GM23338 (cell line): ENCODE data around the gene BCR. TPM values are rescaled to one million over a fixed set of nuclear protein-coding genes. Genes with fewer than 3 reads are reported as not detected.
A peak's percentile ranks its signal among the peaks of the same experiment; 100 is the strongest.

ENCODE experiments used
- ATAC-seq: fragments of 200-7000 bp; cut with Tn5 transposase; 3 replicates; pipeline ENCODE4 v1.9.1; 2020
- DNase-seq: peaks from one replicate; pipeline ENCODE4 v3.0.0-alpha.2; 2015; ENCODE audit warnings: low spot score
- H2AFZ ChIP-seq: fragments of 200-600 bp; sonication (generic); 2 replicates; pipeline ENCODE4 v1.8.0; 2016; ENCODE audit warnings: antibody characterized with exemption, mild to moderate bottlenecking, moderate library complexity
- H3F3A ChIP-seq: fragments of 200-600 bp; sonication (generic); replicated peaks from 2 replicates; pipeline ENCODE4 v1.8.0; 2017; ENCODE audit warnings: antibody characterized with exemption, mixed run types, low read depth
- H3K27ac ChIP-seq: fragments of 200-600 bp; sonication (generic); 2 replicates; pipeline ENCODE4 v1.6.1; 2016; ENCODE audit warnings: low read depth
- H3K27me3 ChIP-seq: fragments of 200-600 bp; sonication (generic); 2 replicates; pipeline ENCODE4 v1.8.0; 2016; ENCODE audit warnings: mild to moderate bottlenecking, mixed run types, moderate library complexity; ENCODE audit not compliant: insufficient read depth
- H3K36me3 ChIP-seq: fragments of 200-600 bp; sonication (generic); 2 replicates; pipeline ENCODE4 v1.8.0; 2016; ENCODE audit warnings: mild to moderate bottlenecking; ENCODE audit not compliant: insufficient read depth
- H3K4me1 ChIP-seq: fragments of 200-600 bp; sonication (generic); 2 replicates; pipeline ENCODE4 v1.8.0; 2016; ENCODE audit warnings: mild to moderate bottlenecking, moderate library complexity; ENCODE audit not compliant: insufficient read depth
- H3K4me2 ChIP-seq: fragments of 200-600 bp; sonication (generic); 2 replicates; pipeline ENCODE4 v1.7.1; 2017; ENCODE audit warnings: mixed run types
- H3K4me3 ChIP-seq: fragments of 200-600 bp; sonication (generic); 2 replicates; pipeline ENCODE4 v1.6.1; 2016; ENCODE audit warnings: mixed run types
- H3K79me2 ChIP-seq: fragments of 200-600 bp; sonication (generic); replicated peaks from 2 replicates; pipeline ENCODE4 v1.8.0; 2017; ENCODE audit warnings: mild to moderate bottlenecking; ENCODE audit not compliant: insufficient read depth
- H3K9me2 ChIP-seq: fragments of 200-600 bp; sonication (generic); 2 replicates; pipeline ENCODE4 v1.8.0; 2017; ENCODE audit not compliant: insufficient read depth
- H4K20me1 ChIP-seq: fragments of 200-600 bp; sonication (generic); replicated peaks from 2 replicates; pipeline ENCODE4 v1.8.0; 2017; ENCODE audit warnings: mild to moderate bottlenecking; ENCODE audit not compliant: insufficient read depth
- H3K27ac Mint-ChIP-seq: 2 replicates; pipeline ENCODE4 v1.8.0; 2020; ENCODE audit warnings: inconsistent platforms, mild to moderate bottlenecking, moderate library complexity, mixed read lengths
- H3K27me3 Mint-ChIP-seq: 3 replicates; pipeline ENCODE4 v1.8.0; 2022; ENCODE audit warnings: low read depth, mild to moderate bottlenecking, moderate library complexity, mixed read lengths, inconsistent platforms; ENCODE audit not compliant: insufficient read depth, poor library complexity
- H3K36me3 Mint-ChIP-seq: 3 replicates; pipeline ENCODE4 v1.8.0; 2021; ENCODE audit warnings: low read depth, mild to moderate bottlenecking, inconsistent platforms, moderate library complexity, mixed read lengths
- H3K4me1 Mint-ChIP-seq: 3 replicates; pipeline ENCODE4 v1.8.0; 2020; ENCODE audit warnings: mild to moderate bottlenecking, inconsistent platforms, mixed read lengths
- H3K4me3 Mint-ChIP-seq: 3 replicates; pipeline ENCODE4 v1.8.0; 2021; ENCODE audit warnings: moderate library complexity, mild to moderate bottlenecking, inconsistent platforms, mixed read lengths
- H3K9me3 Mint-ChIP-seq: 3 replicates; pipeline ENCODE4 v1.8.0; 2020; ENCODE audit warnings: moderate library complexity, mild to moderate bottlenecking, inconsistent platforms, mixed read lengths
- CREB1 ChIP-seq: fragments of 250-450 bp; sonication (Bioruptor Pico); IDR thresholded peaks from 2 replicates; pipeline ENCODE4 v1.5.0; 2020; ENCODE audit warnings: low read depth, mild to moderate bottlenecking, moderate library complexity
- ETS1 ChIP-seq: IDR thresholded peaks from 2 replicates; pipeline ENCODE4 v1.6.1; 2016; ENCODE audit warnings: antibody characterized with exemption
- EZH2 ChIP-seq: fragments of 200-600 bp; sonication (generic); IDR thresholded peaks from one replicate; pipeline ENCODE4 v1.8.0; 2017; ENCODE audit warnings: antibody characterized with exemption, mild to moderate bottlenecking, low read depth; ENCODE audit not compliant: unreplicated experiment
- EZH2phosphoT487 ChIP-seq: fragments of 200-600 bp; sonication (generic); IDR thresholded peaks from one replicate; pipeline ENCODE4 v1.8.1; 2018; ENCODE audit warnings: antibody characterized with exemption; ENCODE audit not compliant: unreplicated experiment
- NANOG ChIP-seq: IDR thresholded peaks from 2 replicates; pipeline ENCODE4 v1.6.1; 2016; ENCODE audit warnings: antibody characterized with exemption, borderline replicate concordance
- STAT1 ChIP-seq: IDR thresholded peaks from one replicate; pipeline ENCODE4 v1.6.1; 2016; ENCODE audit warnings: antibody characterized with exemption; ENCODE audit not compliant: unreplicated experiment
- ZNF114 ChIP-seq: fragments of 250-450 bp; sonication (Bioruptor Pico); IDR thresholded peaks from 2 replicates; pipeline ENCODE4 v1.5.0; 2020; ENCODE audit warnings: mild to moderate bottlenecking, moderate library complexity
- ZNF331 ChIP-seq: fragments of 250-450 bp; sonication (Bioruptor Pico); IDR thresholded peaks from 2 replicates; pipeline ENCODE4 v1.5.0; 2020; ENCODE audit warnings: low read depth, mild to moderate bottlenecking, moderate library complexity
- ZNF462 ChIP-seq: fragments of 250-450 bp; sonication (Bioruptor Pico); IDR thresholded peaks from 2 replicates; pipeline ENCODE4 v1.5.0; 2020; ENCODE audit warnings: mild to moderate bottlenecking, moderate library complexity
- polyA plus RNA-seq: library from polyadenylated mRNA; unstranded; fragments of >200 nt; fragmentation: Nextera tagmentation; extraction: Ambion mirVana; gene quantifications from 2 replicates; pipeline ENCODE4 v1.2.1, GENCODE V29; 2016
- total RNA-seq: library from RNA; depleted of rRNA; stranded (reverse); fragments of >200 nt; shearing (Covaris generic); gene quantifications from 2 replicates; pipeline ENCODE4 v1.2.3, GENCODE V29; 2014
- TF ChIP-seq, protein P1 (sequence below): IDR thresholded peaks from one replicate; pipeline ENCODE4 v1.6.1; 2018; ENCODE audit warnings: antibody characterized with exemption; ENCODE audit not compliant: unreplicated experiment

Gene BCR
- total and polyA plus RNA-seq, 2 experiments from 2014 or later: 17.7 to 121 TPM

- Mint-ChIP-seq H3K4me3 (no peak overlapping the region), H3K9me3 (no peaks in the 10 kb centered on the region; the same call in 2 of the 3 replicates), H3K36me3 (peaks cover 47% of the 10 kb centered on the region), H3K4me1 (peaks cover 47% of the 10 kb centered on the region), H3K27me3 (peaks cover 4% of the 10 kb centered on the region), H3K27ac (peak overlapping the region; percentile 80; the same call in 1 of the 2 replicates)
- no peaks in the 10 kb centered on the region for H3K36me3 ChIP-seq
- DNase-seq (no peak), ATAC-seq (no peak)
- H3K9me2 ChIP-seq: no peaks in the 10 kb centered on the region
- H3K27me3 ChIP-seq: no peaks in the 10 kb centered on the region
- no peaks in the 10 kb centered on the region for H3F3A ChIP-seq
- H3K4me1 ChIP-seq: peaks cover 16% of the 10 kb centered on the region
- peaks cover 49% of the 10 kb centered on the region for H3K79me2 ChIP-seq
- no peak for TF ChIP-seq ZNF114 (CRISPR knock-in tag)
- no peak for TF ChIP-seq EZH2
- TF ChIP-seq ETS1: no peak
- no peak for TF ChIP-seq ZNF331 (CRISPR knock-in tag)
- TF ChIP-seq, protein P1, sequence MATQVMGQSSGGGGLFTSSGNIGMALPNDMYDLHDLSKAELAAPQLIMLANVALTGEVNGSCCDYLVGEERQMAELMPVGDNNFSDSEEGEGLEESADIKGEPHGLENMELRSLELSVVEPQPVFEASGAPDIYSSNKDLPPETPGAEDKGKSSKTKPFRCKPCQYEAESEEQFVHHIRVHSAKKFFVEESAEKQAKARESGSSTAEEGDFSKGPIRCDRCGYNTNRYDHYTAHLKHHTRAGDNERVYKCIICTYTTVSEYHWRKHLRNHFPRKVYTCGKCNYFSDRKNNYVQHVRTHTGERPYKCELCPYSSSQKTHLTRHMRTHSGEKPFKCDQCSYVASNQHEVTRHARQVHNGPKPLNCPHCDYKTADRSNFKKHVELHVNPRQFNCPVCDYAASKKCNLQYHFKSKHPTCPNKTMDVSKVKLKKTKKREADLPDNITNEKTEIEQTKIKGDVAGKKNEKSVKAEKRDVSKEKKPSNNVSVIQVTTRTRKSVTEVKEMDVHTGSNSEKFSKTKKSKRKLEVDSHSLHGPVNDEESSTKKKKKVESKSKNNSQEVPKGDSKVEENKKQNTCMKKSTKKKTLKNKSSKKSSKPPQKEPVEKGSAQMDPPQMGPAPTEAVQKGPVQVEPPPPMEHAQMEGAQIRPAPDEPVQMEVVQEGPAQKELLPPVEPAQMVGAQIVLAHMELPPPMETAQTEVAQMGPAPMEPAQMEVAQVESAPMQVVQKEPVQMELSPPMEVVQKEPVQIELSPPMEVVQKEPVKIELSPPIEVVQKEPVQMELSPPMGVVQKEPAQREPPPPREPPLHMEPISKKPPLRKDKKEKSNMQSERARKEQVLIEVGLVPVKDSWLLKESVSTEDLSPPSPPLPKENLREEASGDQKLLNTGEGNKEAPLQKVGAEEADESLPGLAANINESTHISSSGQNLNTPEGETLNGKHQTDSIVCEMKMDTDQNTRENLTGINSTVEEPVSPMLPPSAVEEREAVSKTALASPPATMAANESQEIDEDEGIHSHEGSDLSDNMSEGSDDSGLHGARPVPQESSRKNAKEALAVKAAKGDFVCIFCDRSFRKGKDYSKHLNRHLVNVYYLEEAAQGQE: no peak
- TF ChIP-seq NANOG: no peak
- TF ChIP-seq STAT1: no peak
- no peak for TF ChIP-seq EZH2phosphoT487
- no peak for TF ChIP-seq ZNF462 (CRISPR knock-in tag)
- TF ChIP-seq CREB1 (CRISPR knock-in tag): no peak
- no peak overlapping the region for H3K4me3 ChIP-seq
- no peak overlapping the region for H3K4me2 ChIP-seq
- no peak overlapping the region for H2AFZ ChIP-seq
- no peak overlapping the region for H3K27ac ChIP-seq
- H4K20me1 ChIP-seq: no peaks in the 10 kb centered on the region; the same call in 1 of the 2 replicates
Observed at GRCh38 chr22:23256171-23256932, 76.0 kb downstream of the BCR start.
